ENCODE results near the gene PLA2G2C.

PLA2G2C gene

DNA sequence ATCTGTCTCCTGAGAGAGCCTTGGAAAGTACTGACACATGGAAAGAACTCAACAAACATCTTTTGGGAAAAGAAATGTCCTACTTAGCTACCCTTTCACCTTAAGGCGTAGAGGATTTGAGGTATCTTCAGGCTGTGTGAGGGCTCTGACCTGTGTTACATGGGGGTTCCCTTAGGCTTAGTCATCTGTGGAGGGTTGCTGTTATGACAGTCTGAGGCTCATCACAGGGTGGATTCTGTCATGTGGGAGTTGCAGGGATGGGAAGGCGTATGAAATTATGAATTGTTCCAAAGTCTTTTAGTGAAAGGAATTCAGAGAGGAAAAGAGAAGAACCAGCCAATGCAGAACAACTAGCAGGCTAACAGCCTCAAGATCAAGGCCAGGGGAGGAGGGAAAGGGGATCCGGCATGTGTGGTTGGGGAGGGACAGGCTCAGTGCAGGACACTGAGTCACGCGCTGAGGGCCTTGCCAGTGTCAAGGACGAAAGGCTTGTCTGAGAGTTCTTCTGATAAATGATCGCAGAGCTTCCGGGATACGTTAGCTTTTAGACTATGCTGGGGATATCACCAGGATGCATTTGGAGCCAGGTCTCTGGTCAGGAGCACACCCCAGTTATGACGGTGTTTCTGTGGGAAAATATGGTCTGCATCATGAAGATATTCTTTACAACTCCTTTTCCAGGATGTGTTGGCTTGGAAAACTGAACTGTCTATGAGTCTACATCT lies 24.6 kb upstream of the PLA2G2C start:
- no peak overlapping the region for H3K4me2 ChIP-seq (ENCODE audit: low read length)
- no peak overlapping the region for H2AFZ ChIP-seq
- no peak overlapping the region for H3K9ac ChIP-seq
- TF ChIP-seq, protein P1, sequence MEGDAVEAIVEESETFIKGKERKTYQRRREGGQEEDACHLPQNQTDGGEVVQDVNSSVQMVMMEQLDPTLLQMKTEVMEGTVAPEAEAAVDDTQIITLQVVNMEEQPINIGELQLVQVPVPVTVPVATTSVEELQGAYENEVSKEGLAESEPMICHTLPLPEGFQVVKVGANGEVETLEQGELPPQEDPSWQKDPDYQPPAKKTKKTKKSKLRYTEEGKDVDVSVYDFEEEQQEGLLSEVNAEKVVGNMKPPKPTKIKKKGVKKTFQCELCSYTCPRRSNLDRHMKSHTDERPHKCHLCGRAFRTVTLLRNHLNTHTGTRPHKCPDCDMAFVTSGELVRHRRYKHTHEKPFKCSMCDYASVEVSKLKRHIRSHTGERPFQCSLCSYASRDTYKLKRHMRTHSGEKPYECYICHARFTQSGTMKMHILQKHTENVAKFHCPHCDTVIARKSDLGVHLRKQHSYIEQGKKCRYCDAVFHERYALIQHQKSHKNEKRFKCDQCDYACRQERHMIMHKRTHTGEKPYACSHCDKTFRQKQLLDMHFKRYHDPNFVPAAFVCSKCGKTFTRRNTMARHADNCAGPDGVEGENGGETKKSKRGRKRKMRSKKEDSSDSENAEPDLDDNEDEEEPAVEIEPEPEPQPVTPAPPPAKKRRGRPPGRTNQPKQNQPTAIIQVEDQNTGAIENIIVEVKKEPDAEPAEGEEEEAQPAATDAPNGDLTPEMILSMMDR (IDR thresholded peaks at IDR 0.05) = no peak
- peaks cover 7% of the 10 kb centered on the region for H3K4me1 ChIP-seq
- H3K79me2 ChIP-seq = no peaks in the 10 kb centered on the region
- H3K36me3 ChIP-seq (ENCODE audit: control insufficient read depth, insufficient read depth, low read length) = no peaks in the 10 kb centered on the region
- no peak overlapping the region for H3K4me3 ChIP-seq (ENCODE audit: low read depth, low read length)
- no peak overlapping the region for H3K27ac ChIP-seq
- H3K27me3 ChIP-seq (ENCODE audit: control insufficient read depth, insufficient read depth, low read length) = no peaks in the 10 kb centered on the region
- no peaks in the 10 kb centered on the region for H3K9me3 ChIP-seq (ENCODE audit: control insufficient read depth, low read length)

DNA sequence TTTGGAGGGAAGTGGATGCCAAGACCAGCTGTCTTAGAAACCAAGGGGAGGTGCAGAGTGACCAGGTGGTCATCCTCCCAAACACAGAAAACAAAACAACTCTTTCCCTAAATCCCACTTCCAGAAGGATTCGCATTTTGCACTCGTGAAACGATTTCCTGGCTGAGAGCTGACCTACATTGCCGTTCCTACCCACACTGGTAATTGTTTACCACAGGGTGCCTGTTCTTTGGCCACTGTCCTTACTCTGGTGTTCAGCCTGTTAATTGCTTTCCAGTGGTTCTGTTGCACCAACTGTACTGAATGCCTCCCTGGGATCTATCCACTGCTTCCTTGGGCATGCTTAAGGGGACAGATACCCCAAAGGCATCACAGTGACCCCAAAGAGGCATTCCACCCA lies 23.2 kb upstream of the PLA2G2C start:
- TF ChIP-seq, protein P1 (IDR thresholded peaks at IDR 0.05) = no peak

DNA sequence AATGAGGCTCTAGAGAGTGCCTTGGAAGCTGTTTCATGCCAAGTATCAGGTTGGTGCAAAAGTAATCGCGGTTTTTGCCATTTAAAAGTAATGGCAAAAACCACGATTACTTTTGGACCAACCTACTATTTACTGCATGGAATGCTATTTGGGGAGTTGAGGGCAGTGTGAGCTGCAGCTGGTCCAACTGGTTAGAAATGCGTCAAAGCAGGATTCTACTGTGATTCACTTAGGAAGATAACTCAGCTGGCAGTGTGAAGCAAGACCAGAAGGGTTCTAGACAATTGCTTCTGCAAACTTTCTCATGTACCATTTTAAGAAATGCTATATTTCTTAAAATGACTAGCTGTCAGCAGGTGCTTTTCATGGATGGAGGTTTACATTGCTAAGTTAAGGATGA lies 21.2 kb upstream of the PLA2G2C start:
- H2AFZ ChIP-seq = no peak overlapping the region
- H3K36me3 ChIP-seq (ENCODE audit: control insufficient read depth, insufficient read depth, low read length) = no peaks in the 10 kb centered on the region
- TF ChIP-seq, protein P1 (IDR thresholded peaks at IDR 0.05) = no peak
- H3K27ac ChIP-seq = no peak overlapping the region
- no peaks in the 10 kb centered on the region for H3K79me2 ChIP-seq
- H3K9me3 ChIP-seq (ENCODE audit: control insufficient read depth, low read length) = no peaks in the 10 kb centered on the region
- no peaks in the 10 kb centered on the region for H3K27me3 ChIP-seq (ENCODE audit: control insufficient read depth, insufficient read depth, low read length)
- no peak overlapping the region for H3K9ac ChIP-seq
- no peak overlapping the region for H3K4me2 ChIP-seq (ENCODE audit: low read length)
- no peak overlapping the region for H3K4me3 ChIP-seq (ENCODE audit: low read depth, low read length)
- H3K4me1 ChIP-seq = peaks cover 6% of the 10 kb centered on the region

More for the DNA sequence above, 23.2 kb upstream of the PLA2G2C start:
- H3K27ac ChIP-seq = no peak overlapping the region
- no peaks in the 10 kb centered on the region for H3K27me3 ChIP-seq (ENCODE audit: control insufficient read depth, insufficient read depth, low read length)
- no peak overlapping the region for H2AFZ ChIP-seq
- no peaks in the 10 kb centered on the region for H3K79me2 ChIP-seq
- H3K9me3 ChIP-seq (ENCODE audit: control insufficient read depth, low read length) = no peaks in the 10 kb centered on the region
- no peaks in the 10 kb centered on the region for H3K36me3 ChIP-seq (ENCODE audit: control insufficient read depth, insufficient read depth, low read length)
- H3K4me1 ChIP-seq = peaks cover 7% of the 10 kb centered on the region
- H3K4me3 ChIP-seq (ENCODE audit: low read depth, low read length) = no peak overlapping the region
- no peak overlapping the region for H3K4me2 ChIP-seq (ENCODE audit: low read length)
- no peak overlapping the region for H3K9ac ChIP-seq

DNA sequence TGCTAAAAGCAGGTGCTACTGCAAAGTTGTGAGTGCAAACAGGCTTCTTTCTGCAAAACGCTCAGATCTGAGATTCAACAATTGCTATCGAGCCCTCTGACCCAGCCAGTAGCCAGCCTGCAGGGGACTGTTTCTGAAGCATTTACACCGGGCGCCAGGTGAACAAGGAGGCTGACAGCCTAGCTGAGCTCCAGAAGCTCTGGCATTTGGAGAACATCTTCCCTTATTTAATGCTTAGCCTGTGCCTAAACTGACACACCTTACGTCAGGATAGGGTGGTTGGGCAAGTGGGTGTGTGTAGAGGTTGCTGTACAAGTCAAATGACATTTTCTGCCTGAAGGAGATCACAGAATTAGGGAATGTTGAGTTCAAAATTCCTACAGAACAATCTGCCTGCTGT lies 15.8 kb upstream of the PLA2G2C start:
- no peak overlapping the region for H3K4me3 ChIP-seq (ENCODE audit: low read depth, low read length)
- H3K4me2 ChIP-seq (ENCODE audit: low read length) = no peak overlapping the region

More for the DNA sequence above, 15.8 kb upstream of the PLA2G2C start:
- H3K79me2 ChIP-seq = no peaks in the 10 kb centered on the region
- TF ChIP-seq, protein P1 (IDR thresholded peaks at IDR 0.05) = no peak
- H2AFZ ChIP-seq = no peak overlapping the region
- H3K4me1 ChIP-seq = no peaks in the 10 kb centered on the region
- no peaks in the 10 kb centered on the region for H3K27me3 ChIP-seq (ENCODE audit: control insufficient read depth, insufficient read depth, low read length)
- no peaks in the 10 kb centered on the region for H3K9me3 ChIP-seq (ENCODE audit: control insufficient read depth, low read length)
- H3K36me3 ChIP-seq (ENCODE audit: control insufficient read depth, insufficient read depth, low read length) = no peaks in the 10 kb centered on the region
- H3K27ac ChIP-seq = no peak overlapping the region
- H3K9ac ChIP-seq = no peak overlapping the region
